Measurements from ENCODE around the gene LRRC2.
"Not testable (repeated sequence)": the region's sequence is repeated elsewhere in the genome, so short reads cannot be mapped to it uniquely, and the experiment has no call there.

LRRC2 gene

GRCh38 chr3:46496746-46497555, 69.2 kb downstream of the LRRC2 start:
- no peak for DNase-seq (ENCODE audit: low read depth)

- DNase-seq (ENCODE audit: low read depth): no peak
Measured at GRCh38 chr3:46495901-46496456, 70.1 kb downstream of the LRRC2 start.

DNA sequence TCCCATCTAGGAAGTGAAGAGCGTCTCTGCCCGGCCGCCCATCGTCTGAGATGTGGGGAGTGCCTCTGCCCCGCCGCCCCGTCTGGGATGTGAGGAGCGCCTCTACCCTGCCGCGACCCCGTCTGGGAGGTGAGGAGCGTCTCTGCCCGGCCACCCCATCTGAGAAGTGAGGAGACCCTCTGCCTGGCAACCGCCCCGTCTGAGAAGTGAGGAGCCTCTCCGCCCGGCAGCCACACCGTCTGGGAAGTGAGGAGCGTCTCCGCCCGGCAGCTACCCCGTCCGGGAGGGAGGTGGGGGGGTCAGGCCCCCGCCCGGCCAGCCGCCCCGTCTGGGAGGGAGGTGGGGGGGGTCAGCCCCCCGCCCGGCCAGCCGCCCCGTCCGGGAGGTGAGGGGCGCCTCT, 71.6 kb downstream of the LRRC2 start:
- not testable (repeated sequence) for DNase-seq (ENCODE audit: low read depth)

GRCh38 chr3:46492890-46493547, 73.1 kb downstream of the LRRC2 start:
- DNase-seq (ENCODE audit: low read depth): no peak

DNA sequence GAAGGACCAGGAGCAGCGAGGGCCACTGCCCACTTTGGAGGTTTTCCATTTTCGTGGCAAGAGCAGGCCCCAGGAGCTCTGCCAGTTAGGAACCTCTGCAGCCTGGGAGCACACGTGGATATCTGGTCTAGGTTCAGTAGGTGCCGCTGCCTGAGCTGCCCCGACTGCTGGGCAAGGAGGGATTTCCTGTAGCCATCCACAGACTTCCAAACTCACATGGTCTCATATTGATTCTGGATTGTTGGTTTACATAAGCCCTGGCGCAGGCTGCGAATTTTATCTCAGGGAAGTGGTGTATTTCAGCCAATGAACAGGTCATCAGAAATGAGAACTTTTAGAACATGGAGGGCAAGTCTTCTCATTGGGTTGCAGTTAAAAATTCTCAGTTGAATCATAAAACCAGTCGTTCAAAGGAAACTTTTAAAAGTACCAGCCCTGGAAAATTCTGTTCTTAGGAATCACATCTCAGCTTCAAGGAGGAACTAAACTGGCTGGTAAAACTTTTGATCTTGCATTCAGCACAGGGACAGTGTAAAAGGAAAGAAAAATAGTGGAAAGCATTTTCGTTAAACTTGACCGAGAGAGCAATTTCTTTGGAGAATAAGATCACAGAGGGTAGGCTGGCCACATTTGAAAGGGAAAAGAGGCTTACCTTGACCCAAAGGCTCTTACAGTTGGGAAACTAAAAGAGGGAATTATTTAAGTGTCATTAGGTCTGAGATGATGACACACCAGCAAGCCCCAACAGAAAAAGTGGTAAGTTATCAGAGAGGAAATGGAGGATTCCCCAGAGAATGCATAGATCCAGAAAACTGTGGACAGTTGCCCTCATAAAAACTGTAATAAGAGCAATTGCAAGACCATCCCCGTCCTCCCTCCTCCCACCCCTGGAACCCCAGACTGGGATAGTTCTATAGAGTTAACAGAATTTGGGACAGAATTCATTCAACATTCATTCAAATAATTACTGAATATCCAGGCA, 74.7 kb downstream of the LRRC2 start:
- no peak for DNase-seq (ENCODE audit: low read depth)

DNA sequence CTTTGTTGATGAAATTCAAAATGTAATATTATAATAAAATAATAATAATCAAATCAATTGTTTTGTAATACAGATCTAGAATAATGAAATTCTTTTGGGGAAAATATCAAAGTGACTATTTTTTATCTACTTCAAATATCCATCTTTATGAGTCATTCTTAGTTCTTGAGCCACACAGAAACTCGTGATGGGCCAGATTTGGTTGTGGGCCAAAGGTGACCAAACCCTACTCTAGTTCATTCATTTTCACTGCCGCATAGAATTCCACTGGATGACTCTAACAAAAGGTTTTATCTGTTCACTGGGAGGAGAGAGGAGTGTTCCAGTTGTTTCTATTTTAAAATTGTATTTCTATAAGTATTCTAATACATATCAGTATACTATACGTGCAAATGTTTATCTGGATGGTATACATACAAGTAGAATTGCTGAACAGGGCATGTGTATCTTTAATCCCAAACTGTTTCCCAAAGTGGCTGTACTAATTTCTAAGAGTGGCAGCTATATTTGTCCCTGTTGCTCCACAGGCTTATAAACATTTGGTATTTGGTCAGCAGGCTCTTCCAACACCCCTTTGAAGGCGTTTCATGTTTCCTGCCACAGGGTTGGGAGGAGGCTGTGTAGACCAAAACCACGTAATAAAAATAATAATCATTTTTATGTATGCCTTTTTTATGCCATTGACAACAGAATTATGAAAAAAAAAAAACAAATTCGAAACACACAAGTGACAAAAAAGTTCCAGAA, 75.6 kb downstream of the LRRC2 start:
- no peak for DNase-seq (ENCODE audit: low read depth)

DNA sequence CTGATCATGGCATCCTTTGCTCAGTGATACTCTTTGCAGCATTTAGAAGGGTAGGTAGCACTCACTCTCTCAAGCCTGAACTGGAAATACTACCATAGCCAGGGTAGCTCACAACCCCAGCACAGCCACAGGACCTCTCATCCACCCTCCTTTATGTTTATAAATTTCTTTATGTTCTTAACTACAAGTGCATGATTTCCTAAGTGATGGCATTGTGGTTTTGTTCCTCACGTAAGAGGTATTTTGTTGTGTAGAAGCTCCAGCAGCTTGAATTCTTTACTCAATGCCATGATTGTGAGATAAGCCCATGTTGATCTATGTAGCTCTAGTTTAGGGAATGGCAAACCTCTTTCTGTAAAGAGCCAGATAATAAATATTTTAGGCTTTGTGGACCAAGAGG, 76.2 kb downstream of the LRRC2 start:
- DNase-seq (ENCODE audit: low read depth): no peak

- DNase-seq (ENCODE audit: low read depth): no peak
Measured at GRCh38 chr3:46489381-46489780, 76.7 kb downstream of the LRRC2 start.

DNA sequence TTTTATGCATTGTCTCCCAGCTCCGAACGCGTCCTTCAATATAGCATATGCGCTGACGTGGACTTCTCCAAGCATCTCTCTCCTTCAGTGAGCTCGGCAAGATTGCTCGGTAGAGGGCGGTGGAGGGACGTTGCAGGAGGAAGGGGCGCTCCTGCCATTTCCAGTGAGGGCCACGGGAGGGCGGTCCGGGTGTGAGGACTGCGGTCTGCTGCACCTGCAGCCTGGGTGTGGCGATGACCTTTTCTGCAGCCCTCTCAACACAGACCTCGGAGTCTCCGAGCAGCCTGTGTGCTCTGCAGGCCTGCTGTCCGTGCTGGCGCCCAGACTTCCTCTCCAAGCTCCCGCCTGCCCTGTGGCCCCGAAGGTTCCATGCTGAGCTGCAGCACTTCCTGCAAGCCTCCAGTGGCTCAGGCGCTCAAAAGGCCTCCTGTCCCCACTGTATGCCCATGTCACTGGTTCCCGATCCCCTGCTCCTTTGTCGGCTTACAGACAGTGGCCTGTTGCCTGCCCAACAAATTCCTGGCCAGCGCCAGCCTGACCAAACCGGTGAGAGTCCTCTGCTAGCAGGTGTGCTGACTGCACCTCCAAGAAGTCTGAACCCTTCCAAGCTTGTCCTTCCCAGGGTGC, 77.3 kb downstream of the LRRC2 start:
- peak; percentile 84 for DNase-seq (ENCODE audit: low read depth)

DNA sequence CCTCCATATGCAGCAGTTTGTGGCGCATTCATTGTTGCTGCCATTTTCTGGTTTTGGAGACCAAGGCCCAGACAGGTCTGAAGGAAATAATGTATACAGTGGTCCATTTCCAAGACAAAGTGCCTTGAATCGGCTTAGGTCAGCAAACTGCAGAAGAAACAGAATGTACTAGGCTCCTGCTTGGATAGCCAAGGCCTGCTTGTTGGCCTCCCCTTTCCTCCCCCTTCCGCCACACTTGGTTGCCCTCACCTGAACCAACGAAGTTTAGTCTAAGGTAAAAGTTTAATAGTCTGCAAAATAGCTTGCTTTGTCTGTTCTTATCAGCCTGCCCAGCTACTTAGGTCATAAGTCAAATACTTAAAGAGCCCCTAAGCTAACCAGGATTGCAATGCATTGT, 80.3 kb downstream of the LRRC2 start:
- no peak for DNase-seq (ENCODE audit: low read depth)

GRCh38 chr3:46484911-46485778, 81.0 kb downstream of the LRRC2 start:
- DNase-seq (ENCODE audit: low read depth): no peak

DNA sequence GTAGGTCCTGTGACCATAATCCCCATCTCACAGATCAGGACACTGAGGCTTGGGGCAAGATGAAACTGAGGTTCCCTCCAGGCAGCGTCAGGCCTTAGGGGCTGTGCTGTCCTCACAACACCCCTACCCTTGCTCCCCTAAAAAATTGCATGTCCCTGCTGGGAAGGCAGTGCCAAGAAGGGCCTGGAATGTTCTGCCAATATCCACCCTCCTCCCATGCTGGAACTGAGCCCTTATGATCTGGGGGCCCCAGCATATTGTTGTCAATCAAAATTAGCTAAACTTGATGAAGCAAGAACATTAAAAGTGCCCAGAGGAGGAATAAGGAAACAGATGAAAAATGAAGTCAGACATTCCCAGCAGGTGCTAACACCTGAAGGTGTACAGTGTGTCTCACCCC, 81.7 kb downstream of the LRRC2 start:
- no peak for DNase-seq (ENCODE audit: low read depth)

DNA sequence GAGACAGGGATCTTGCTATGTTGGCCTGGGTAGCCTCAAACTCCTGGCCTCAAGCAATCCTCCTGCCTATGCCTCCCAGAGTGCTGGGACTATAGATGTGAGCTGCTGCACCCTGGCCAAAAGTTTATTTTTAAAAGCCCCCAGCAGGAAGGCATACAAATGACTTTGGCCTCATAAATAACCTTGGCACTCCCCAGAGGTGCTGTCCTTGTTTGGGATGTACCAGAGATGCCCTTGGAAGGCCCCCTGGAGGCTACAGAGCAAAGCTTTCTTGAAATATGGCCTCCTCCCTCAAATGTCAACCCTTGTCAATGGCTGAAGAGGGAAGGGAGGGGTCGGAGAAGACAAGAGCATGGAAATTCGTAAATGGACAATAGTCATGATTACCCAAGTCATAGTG, 82.3 kb downstream of the LRRC2 start:
- no peak for DNase-seq (ENCODE audit: low read depth)

DNA sequence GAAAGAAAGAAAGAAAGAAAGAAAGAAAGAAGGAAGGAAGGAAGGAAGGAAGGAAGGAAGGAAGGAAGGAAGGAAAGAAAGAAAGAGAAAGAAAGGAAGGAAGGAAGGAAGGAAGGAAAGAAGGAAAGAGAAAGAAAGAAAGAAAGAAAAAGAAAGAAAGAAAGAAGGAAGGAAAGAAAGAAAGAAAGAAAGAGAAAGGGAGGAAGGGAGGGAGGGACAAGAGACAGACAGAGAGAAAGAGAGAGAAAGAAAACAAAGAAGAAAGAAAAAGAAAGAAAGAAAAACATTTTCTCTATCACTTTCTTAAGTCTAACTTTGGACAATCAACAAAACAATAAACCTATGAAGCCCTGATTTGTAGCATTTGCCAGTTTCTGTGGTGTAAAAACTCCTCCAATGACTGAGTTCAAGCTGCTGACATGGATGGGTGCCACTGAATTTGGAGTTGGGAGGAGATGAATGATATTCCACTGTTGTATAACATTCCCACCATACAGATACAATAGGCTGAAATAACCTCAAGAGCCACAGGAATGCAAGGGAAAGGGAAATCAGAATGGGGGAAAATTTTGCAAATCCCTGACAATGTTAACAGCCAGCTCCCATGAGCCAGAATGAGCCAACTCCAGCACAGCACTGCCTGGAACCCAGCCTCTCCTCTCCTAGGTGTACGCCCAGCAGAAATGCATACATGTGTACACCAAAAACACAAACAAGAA, 83.3 kb downstream of the LRRC2 start:
- DNase-seq (ENCODE audit: low read depth): no peak

DNA sequence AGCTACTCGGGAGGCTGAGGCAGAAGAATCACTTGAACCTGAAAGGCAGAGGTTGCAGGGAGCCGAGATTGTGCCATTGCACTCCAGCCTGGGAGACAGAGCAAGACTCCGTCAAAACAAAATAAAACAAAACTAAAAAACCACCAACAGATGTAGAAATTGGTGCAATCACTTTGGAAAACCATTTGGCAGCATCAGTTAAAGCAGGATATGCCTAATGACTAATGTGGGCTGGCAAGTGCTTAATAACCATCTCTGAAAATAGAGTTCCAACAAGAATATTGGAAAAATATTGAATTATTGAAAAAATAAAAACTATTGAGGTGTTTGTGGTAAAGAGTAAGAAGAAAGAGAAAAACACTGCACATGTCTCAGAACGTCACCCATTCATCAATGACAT, 84.5 kb downstream of the LRRC2 start:
- no peak for DNase-seq (ENCODE audit: low read depth)

DNA sequence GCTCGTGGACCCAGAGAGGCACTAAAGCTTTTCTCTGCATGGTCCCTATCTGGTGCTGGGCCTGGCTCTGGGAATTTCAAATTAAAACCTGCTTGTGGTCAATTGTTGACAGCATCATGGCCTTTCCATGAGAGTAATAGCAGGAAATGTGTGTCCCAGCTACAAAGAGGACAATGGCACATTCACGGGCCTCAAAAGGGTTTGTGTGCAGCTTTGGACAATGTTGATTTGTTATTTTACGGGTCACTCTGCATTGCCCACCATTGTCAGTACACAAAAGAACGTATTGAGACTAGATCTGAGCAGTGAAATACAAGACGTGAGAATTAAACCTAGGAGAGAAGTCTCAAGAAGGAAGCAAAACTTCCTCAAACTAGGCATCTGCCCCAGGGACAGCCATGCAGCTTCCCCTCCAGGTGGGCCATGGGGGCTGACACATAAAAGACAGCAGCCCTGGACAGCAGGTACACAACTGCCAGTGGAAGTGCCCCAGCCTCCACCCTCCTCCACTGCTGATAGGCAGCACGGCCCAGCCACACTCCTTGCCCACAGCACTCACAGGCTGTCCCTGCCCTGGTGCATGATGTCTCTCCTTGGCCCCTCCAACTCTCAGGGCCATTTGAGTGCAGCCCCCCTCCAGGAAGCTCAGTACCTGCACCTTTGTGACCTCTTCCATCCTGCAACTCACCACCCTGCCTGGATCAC, 85.5 kb downstream of the LRRC2 start:
- no peak for DNase-seq (ENCODE audit: low read depth)

- DNase-seq (ENCODE audit: low read depth): no peak
Measured at GRCh38 chr3:46479696-46480095, 86.4 kb downstream of the LRRC2 start.

DNA sequence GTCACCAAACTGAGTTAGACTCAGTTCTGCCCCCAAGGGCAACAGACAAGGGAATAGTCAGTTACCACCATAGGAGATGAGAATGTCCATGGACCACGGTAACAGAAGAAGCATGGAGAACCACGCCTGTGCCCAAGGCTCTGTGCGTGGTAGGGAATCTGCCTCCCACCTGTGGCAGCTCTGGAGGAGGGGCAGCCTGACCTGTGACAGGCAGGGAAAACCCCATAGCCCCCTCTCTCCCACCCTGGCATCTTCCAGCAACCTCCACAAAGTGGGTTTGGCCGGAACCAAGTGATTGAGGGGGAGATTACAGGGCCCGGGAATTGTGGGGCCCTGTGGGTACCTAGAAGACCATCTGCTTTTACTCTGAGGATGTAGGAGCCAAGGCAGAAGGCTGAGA, 87.1 kb downstream of the LRRC2 start:
- no peak for DNase-seq (ENCODE audit: low read depth)

GRCh38 chr3:46478341-46478740, 87.8 kb downstream of the LRRC2 start:
- DNase-seq (ENCODE audit: low read depth): no peak

Measured in activated T-helper 9 cell treated with anti-CD3 and anti-CD28 coated beads, Interleukin-2, amount 50 U/mL, for 16 hours (primary cell).